Stomach (tissue), 4 donors: ENCODE data around the gene THADA.

Experiments
- CTCF ChIP-seq, 7 experiments: fragments of 450-650 bp in 4 of 7; fragments of 200-600 bp in 3 of 7; sonication (generic) in 3 of 7; IDR thresholded peaks; one replicate each; pipeline ENCODE4 v1.5.1; 2016 to 2019; ENCODE audit warnings: antibody characterized with exemption in 7 of 7, control low read depth in 2 of 7, mild to moderate bottlenecking in 1 of 7
- EP300 ChIP-seq: sonication (generic); formaldehyde crosslinking; IDR thresholded peaks from one replicate; pipeline ENCODE4 v1.6.1; 2017; ENCODE audit warnings: antibody characterized with exemption
- POLR2A ChIP-seq, 4 donors: fragments of 450-650 bp; IDR thresholded peaks; one replicate each; pipeline ENCODE4 v1.6.1; 2016; ENCODE audit warnings: antibody characterized with exemption in 4 of 4, control low read depth in 2 of 4, mild to moderate bottlenecking in 1 of 4, moderate library complexity in 1 of 4
- POLR2AphosphoS5 ChIP-seq, 3 donors: sonication (generic); formaldehyde crosslinking; IDR thresholded peaks; one replicate each; pipeline ENCODE4 v1.6.1; 2016; ENCODE audit warnings: antibody characterized with exemption in 3 of 3

- TF ChIP-seq CTCF (IDR thresholded peaks at IDR 0.05), result no peak
- no peak for TF ChIP-seq EP300
- TF ChIP-seq POLR2A (IDR thresholded peaks at IDR 0.05), result no peak
- TF ChIP-seq POLR2AphosphoS5 (IDR thresholded peaks at IDR 0.05), result no peak
These were observed 254.9 kb downstream of the THADA start for GRCh38 chr2:43340945-43341356.
